GM12872 (cell line): Measurements from ENCODE around the gene DSCAML1.

Source experiments
- TF ChIP-seq, protein P1 (sequence below): IDR thresholded peaks from 3 replicates; pipeline ENCODE4 v1.5.1; 2011; ENCODE audit warnings: low read depth, mild to moderate bottlenecking, low read length, moderate library complexity; ENCODE audit not compliant: insufficient read depth

DSCAML1 gene

DNA sequence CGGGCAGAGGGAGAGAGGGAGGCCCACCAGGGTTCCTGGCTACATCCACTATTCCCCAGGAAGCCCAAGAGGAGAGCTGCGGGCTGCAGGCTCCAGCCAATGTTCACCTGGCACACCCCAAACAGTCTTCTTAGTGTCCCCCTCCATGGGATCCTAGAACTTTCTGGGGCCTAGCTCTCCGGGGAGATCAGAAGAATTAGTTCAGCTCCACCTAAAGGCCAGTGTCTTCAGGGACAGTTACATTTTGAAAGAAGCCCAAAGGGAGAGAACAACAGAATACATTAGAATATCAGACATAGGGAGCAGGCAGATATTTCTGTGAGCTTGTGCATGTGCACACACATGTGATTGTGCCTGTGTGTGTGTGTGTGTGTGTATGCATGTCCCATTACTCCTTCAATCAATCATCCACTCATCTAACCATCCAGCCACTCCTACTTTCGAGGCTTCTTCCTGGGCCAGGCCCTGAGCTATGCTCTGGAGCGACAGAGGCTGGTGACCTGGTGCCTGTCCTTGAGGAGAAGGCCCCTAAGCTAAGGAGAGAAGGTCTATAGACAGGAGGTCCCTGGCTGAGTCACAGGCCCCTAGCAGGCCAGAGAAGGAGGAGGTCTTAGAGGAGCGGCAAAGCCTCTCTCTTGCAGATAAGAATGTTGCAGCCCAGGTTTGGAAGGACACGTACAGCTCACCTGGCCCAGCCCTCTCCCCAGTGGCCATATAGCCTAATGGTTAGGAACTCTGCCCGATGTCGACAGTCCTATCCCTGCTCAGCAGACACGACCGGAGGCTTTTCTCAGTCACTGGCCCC, 165.5 kb downstream of the DSCAML1 start:
- TF ChIP-seq, protein P1, sequence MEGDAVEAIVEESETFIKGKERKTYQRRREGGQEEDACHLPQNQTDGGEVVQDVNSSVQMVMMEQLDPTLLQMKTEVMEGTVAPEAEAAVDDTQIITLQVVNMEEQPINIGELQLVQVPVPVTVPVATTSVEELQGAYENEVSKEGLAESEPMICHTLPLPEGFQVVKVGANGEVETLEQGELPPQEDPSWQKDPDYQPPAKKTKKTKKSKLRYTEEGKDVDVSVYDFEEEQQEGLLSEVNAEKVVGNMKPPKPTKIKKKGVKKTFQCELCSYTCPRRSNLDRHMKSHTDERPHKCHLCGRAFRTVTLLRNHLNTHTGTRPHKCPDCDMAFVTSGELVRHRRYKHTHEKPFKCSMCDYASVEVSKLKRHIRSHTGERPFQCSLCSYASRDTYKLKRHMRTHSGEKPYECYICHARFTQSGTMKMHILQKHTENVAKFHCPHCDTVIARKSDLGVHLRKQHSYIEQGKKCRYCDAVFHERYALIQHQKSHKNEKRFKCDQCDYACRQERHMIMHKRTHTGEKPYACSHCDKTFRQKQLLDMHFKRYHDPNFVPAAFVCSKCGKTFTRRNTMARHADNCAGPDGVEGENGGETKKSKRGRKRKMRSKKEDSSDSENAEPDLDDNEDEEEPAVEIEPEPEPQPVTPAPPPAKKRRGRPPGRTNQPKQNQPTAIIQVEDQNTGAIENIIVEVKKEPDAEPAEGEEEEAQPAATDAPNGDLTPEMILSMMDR: no peak

DNA sequence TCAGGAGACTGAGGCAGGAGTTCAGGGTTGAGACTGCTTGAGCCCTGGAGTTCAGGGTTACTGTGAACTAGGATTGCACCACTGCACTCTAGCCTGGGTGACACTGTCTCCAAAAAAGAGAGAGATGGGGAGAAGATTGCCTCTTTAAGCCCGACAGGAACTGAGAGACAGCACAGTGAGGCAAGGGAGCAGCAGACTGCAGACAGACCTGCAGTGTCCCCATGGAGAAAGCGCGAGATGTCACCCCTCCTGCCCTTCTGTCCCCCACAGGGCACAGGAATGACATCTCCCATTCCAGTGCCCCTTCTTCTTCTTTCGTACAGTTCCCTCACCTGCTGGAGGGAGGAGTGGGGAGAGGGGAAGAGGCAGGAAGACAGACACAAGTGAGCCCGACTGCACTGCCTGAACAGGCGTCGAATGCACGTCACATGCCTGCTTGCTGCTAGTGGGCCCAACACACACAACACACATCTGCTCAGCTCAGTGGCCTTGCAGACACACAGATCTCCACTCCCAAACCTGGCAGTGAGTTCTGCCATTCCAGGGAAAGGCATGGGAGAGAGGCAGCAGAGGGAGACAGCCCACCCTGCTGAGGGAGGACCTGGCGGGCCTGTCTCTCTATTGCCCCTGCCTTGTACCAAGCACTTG, 167.0 kb downstream of the DSCAML1 start:
- TF ChIP-seq, protein P1: no peak

DNA sequence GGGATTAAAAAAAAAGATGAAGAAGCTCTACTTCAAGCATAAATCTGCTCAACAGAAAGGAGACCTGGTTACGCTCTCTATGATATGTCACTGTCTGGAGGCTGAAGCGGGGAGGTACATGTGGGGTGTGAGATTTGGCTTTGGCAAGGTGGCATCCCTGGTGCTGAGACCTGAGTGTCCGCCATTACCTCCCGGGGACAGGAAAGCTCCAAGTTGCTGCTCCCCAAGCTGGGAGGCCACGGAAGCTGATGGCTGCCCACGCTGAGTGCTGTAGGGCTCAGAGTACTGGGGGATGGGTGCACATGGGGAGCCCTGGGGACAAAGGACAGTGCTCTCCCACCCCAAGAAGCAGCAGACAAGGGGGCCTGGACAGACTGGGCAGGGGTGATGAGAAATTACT, 167.9 kb downstream of the DSCAML1 start:
- TF ChIP-seq, protein P1: no peak

DNA sequence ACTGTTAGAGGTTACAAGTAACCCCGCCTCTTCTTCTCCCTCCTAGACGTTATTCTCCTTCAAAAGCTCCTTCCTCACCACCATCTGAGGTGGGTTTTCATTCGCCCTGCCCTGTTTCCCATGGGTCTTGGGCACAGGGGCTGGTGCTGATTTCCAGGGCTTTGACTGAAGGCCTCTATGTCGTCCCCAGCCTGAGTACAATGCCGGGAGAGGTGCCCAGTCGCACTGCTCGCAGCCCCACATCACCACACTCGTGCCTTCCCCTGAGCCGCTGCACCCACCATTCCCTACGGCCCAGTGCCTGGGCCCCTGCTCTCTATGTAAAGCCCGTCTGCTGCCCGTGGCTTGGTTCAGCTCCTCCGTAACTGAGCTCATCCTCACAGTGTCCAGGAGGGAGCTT, 169.8 kb downstream of the DSCAML1 start:
- TF ChIP-seq, protein P1: no peak

DNA sequence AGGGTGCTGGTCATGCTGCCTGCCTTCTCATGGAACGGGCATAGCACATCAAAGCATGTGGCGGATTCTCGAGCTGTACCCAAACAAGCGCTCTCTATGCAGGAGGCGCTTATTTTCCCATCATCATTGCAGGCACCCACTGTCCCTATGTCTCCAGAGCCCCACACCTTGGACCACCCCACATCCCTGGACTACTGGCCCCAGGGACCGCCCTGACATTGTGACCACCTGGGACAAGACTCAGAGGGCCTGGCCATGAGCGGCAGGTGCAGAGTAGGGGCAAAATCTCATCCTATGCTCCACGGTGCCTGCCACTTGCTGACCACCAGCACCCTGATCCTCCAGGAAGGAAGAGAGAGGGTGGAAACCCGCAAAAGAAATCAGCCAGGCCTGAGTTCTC, 170.4 kb downstream of the DSCAML1 start:
- TF ChIP-seq, protein P1: no peak

DNA sequence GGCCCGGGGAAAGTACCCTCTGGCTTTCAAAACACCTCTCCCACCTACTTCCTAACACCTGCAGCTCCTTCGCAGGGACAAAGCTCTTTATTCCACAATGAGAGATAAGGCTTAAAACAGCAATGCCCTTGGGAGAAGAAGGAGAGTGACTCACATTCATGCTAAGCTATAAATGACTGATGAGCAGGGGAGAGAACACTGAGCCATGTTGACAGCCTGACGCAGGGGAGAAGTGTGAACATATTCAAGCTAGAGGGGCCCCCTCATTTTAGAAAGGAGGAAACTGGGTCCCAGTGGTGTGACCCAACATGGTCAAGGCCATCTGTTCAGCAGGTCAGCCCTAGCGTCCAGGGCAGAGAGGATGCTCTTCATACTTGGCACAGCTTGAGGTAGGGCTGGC, 171.8 kb downstream of the DSCAML1 start:
- TF ChIP-seq, protein P1: no peak

DNA sequence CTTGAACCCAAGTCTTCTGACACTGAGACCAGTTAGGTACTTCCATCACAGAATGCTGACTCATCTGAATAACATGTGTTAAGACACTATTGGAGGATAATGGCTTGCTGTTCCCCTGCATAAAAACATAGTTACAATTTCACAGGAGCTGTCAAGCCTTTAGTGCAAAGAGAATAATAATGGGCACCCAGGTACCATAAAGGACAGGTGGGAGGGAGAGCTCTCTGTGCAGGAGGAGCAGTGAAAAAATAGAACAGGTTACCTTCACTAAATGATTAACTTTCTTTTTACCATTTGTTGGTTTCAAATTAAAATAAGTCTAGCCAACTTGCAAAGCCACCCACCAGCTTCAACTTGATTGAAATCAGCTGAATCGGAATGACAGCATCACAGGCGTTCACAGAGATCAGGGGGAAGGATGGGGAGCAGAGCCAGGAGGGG, 173.2 kb downstream of the DSCAML1 start:
- TF ChIP-seq, protein P1: no peak
